Measurements from ENCODE around the gene EYS. TPM values are rescaled to one million over a fixed set of nuclear protein-coding genes. Genes with fewer than 3 reads are reported as not detected.

EYS gene
- total RNA-seq, 1 donor from 2014 or later: not detected

DNA sequence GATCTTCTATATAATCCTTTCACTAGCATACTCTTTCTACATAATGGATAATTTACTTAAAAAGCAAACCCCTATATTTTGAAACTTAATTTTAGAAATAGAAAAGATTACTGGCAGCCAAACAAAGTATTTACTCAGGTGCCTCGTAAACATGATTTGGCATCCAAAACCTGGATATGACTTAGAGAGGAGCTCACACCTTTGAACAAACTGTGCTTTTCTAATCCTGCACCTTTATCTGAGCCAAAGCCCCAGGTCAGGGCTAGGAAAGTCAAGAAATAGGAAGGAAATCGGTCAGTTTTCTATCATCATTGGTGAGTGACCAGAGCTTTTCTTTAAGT is 1900.5 kb downstream of the EYS start:
- no peak for DNase-seq (ENCODE audit: extremely low spot score, unreplicated experiment)
- Mint-ChIP-seq H3K4me1 (ENCODE audit: unreplicated experiment) (peaks cover 25% of the 10 kb centered on the region), H3K36me3 (ENCODE audit: unreplicated experiment) (no peaks in the 10 kb centered on the region), H3K27ac (ENCODE audit: unreplicated experiment) (no peak overlapping the region), H3K4me3 (ENCODE audit: unreplicated experiment) (no peak overlapping the region), H3K9me3 (ENCODE audit: unreplicated experiment) (no peaks in the 10 kb centered on the region), H3K27me3 (ENCODE audit: unreplicated experiment) (peaks cover 2% of the 10 kb centered on the region)
- TF ChIP-seq, protein P1, sequence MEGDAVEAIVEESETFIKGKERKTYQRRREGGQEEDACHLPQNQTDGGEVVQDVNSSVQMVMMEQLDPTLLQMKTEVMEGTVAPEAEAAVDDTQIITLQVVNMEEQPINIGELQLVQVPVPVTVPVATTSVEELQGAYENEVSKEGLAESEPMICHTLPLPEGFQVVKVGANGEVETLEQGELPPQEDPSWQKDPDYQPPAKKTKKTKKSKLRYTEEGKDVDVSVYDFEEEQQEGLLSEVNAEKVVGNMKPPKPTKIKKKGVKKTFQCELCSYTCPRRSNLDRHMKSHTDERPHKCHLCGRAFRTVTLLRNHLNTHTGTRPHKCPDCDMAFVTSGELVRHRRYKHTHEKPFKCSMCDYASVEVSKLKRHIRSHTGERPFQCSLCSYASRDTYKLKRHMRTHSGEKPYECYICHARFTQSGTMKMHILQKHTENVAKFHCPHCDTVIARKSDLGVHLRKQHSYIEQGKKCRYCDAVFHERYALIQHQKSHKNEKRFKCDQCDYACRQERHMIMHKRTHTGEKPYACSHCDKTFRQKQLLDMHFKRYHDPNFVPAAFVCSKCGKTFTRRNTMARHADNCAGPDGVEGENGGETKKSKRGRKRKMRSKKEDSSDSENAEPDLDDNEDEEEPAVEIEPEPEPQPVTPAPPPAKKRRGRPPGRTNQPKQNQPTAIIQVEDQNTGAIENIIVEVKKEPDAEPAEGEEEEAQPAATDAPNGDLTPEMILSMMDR (IDR thresholded peaks at IDR 0.05): no peak

DNA sequence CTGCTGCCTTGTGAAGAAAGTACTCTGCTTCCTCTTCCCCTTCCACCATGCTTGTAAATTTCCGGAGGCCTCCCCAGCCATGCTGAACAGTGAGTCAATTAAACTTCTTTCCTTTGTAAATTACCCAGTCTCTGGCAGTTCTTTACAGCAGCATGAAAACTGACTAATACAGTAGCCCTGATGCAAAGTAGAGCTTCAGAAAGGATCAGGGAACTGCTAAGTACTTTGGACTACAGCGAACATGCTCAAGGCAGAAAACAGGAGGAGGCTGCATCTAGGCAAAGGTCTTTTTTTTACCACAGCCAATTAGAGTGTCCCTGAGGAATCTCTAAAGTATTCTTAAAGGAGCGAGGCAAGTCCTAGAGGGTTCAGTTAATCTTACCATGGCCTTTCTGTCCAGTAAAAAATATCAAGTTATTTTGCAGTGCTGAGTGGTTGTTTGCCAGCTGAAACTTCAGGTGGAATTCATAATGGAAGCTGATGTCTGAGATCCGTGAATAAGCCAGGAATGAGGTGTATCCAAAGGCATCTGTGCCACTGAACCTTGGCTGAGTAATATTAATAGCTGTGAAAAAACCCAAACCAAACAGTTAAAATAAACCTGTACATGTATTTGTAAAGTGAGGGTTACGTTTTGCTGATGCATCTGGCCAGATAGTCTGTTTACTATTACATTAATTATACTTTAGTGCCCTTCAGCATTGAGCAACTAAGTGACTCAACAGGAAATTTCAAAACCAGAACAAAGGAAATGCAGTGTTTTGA is 1901.0 kb downstream of the EYS start:
- TF ChIP-seq, protein P1 (IDR thresholded peaks at IDR 0.05): no peak
- no peaks in the 10 kb centered on the region for H3K36me3 Mint-ChIP-seq (ENCODE audit: unreplicated experiment)
- peaks cover 25% of the 10 kb centered on the region for H3K4me1 Mint-ChIP-seq (ENCODE audit: unreplicated experiment)
- H3K27ac Mint-ChIP-seq (ENCODE audit: unreplicated experiment): peak overlapping the region; percentile 5
- H3K27me3 Mint-ChIP-seq (ENCODE audit: unreplicated experiment): peaks cover 2% of the 10 kb centered on the region
- DNase-seq (ENCODE audit: extremely low spot score, unreplicated experiment): no peak
- no peaks in the 10 kb centered on the region for H3K9me3 Mint-ChIP-seq (ENCODE audit: unreplicated experiment)
- H3K4me3 Mint-ChIP-seq (ENCODE audit: unreplicated experiment): no peak overlapping the region

- Mint-ChIP-seq H3K27me3 (ENCODE audit: unreplicated experiment) (peaks cover under 1% of the 10 kb centered on the region), H3K9me3 (ENCODE audit: unreplicated experiment) (no peaks in the 10 kb centered on the region), H3K4me1 (ENCODE audit: unreplicated experiment) (peaks cover 25% of the 10 kb centered on the region), H3K4me3 (ENCODE audit: unreplicated experiment) (no peak overlapping the region), H3K27ac (ENCODE audit: unreplicated experiment) (no peak overlapping the region), H3K36me3 (ENCODE audit: unreplicated experiment) (no peaks in the 10 kb centered on the region)
- DNase-seq (ENCODE audit: extremely low spot score, unreplicated experiment): no peak
- TF ChIP-seq, protein P1 (IDR thresholded peaks at IDR 0.05): no peak
These were observed 1901.7 kb downstream of the EYS start for GRCh38 chr6:63805345-63805744.

GRCh38 chr6:63804381-63804956 is 1902.6 kb downstream of the EYS start:
- Mint-ChIP-seq H3K36me3 (ENCODE audit: unreplicated experiment) (no peaks in the 10 kb centered on the region), H3K4me3 (ENCODE audit: unreplicated experiment) (no peak overlapping the region), H3K27ac (ENCODE audit: unreplicated experiment) (no peak overlapping the region), H3K9me3 (ENCODE audit: unreplicated experiment) (no peaks in the 10 kb centered on the region), H3K27me3 (ENCODE audit: unreplicated experiment) (no peaks in the 10 kb centered on the region), H3K4me1 (ENCODE audit: unreplicated experiment) (peaks cover 25% of the 10 kb centered on the region)
- TF ChIP-seq, protein P1 (IDR thresholded peaks at IDR 0.05): no peak
- DNase-seq (ENCODE audit: extremely low spot score, unreplicated experiment): no peak

DNA sequence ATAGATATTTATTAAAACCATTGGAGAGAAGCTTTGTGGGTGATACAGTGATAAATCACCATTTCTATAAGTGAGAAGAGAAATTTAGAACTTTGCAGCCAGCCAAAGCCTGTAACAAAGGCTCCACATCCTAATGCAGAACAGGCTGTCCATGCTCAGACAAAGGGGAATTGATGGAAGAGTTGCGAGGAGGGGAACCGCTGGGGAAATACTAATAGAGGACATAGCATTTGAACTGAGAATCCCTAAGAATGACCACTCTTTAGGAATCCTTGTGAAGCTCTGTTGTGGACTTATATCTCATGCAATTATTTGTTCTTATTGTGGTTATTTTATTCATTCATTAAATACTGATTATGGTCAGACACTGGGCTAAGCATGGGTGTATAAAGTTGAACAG is 1903.7 kb downstream of the EYS start:
- Mint-ChIP-seq H3K4me1 (ENCODE audit: unreplicated experiment) (peaks cover 25% of the 10 kb centered on the region), H3K27ac (ENCODE audit: unreplicated experiment) (no peak overlapping the region), H3K36me3 (ENCODE audit: unreplicated experiment) (no peaks in the 10 kb centered on the region), H3K27me3 (ENCODE audit: unreplicated experiment) (no peaks in the 10 kb centered on the region), H3K9me3 (ENCODE audit: unreplicated experiment) (no peaks in the 10 kb centered on the region), H3K4me3 (ENCODE audit: unreplicated experiment) (no peak overlapping the region)
- TF ChIP-seq, protein P1 (IDR thresholded peaks at IDR 0.05): no peak
- no peak for DNase-seq (ENCODE audit: extremely low spot score, unreplicated experiment)
